LNCaP clone FGC (cell line): Measurements from ENCODE around the gene TANC1.

Source experiments
- DNase-seq: peaks from one replicate; pipeline ENCODE4 v3.0.0-alpha.2; 2011; ENCODE audit warnings: low read depth
- H3K4me3 ChIP-seq: 2 replicates; pipeline ENCODE4 v1.5.1; 2011; ENCODE audit warnings: mild to moderate bottlenecking, low read depth, low read length, control low read depth
- TF ChIP-seq, protein P1 (sequence below): IDR thresholded peaks from 2 replicates; pipeline ENCODE4 v1.5.1; 2012; ENCODE audit warnings: mild to moderate bottlenecking; ENCODE audit not compliant: control insufficient read depth, insufficient read depth; ENCODE audit errors: extremely low read depth

The TANC1 gene

GRCh38 chr2:158975271-158975921 lies 7.0 kb downstream of the TANC1 start:
- no peak for DNase-seq
- H3K4me3 ChIP-seq: no peak overlapping the region
- TF ChIP-seq, protein P1, sequence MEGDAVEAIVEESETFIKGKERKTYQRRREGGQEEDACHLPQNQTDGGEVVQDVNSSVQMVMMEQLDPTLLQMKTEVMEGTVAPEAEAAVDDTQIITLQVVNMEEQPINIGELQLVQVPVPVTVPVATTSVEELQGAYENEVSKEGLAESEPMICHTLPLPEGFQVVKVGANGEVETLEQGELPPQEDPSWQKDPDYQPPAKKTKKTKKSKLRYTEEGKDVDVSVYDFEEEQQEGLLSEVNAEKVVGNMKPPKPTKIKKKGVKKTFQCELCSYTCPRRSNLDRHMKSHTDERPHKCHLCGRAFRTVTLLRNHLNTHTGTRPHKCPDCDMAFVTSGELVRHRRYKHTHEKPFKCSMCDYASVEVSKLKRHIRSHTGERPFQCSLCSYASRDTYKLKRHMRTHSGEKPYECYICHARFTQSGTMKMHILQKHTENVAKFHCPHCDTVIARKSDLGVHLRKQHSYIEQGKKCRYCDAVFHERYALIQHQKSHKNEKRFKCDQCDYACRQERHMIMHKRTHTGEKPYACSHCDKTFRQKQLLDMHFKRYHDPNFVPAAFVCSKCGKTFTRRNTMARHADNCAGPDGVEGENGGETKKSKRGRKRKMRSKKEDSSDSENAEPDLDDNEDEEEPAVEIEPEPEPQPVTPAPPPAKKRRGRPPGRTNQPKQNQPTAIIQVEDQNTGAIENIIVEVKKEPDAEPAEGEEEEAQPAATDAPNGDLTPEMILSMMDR: no peak

GRCh38 chr2:158979772-158980171 lies 11.3 kb downstream of the TANC1 start:
- DNase-seq: no peak
- TF ChIP-seq, protein P1: no peak

DNA sequence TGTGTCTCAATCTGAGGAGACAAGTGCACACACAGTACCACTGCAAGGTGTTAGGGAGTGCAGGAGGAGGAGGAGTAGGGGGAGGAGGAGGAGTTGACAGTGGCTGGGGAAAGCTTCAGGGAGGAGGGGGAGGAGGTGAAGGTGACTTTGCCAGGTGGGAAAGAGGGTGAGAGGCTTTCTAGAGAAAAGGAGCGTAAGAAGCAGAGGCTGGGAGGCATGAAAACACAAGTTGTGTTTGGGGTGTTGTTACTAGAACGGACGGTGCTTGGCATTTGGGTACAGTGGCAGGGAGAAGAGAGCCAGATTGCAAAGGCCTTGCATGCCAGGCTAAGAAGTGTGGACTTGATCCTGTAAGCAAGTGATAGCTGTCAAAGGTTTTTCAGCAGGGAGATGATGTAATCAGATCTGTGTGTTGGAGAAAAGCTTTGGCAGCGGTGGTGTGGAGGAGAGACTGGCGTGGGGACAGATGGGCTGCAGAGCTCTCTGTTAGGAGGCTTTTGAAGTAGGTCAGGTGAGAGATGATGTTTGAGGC lies 16.2 kb downstream of the TANC1 start:
- H3K4me3 ChIP-seq: no peak overlapping the region
- DNase-seq: no peak
- TF ChIP-seq, protein P1: no peak

More at GRCh38 chr2:158979772-158980171, 11.3 kb downstream of the TANC1 start:
- no peak overlapping the region for H3K4me3 ChIP-seq

DNA sequence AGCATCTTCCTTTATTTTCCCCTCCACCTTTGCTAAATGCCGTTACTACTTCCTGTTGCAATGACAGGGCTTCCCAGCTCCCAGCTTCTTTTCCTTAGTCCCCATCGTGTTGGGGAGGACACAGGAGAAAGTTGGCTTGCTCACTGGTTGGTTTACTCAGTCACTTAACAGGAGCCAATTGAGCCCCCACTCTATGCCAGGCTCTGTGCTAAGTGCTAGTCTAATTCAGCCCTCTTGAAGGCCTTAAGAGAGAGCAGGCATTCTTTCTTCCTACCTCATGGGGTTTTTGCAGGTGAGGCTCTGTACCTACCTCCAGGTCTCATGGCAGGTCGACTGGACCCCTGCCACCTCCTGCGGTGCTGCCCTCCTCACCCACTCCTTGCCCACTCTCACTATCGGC lies 20.1 kb downstream of the TANC1 start:
- no peak overlapping the region for H3K4me3 ChIP-seq
- DNase-seq: no peak
- TF ChIP-seq, protein P1: no peak

DNA sequence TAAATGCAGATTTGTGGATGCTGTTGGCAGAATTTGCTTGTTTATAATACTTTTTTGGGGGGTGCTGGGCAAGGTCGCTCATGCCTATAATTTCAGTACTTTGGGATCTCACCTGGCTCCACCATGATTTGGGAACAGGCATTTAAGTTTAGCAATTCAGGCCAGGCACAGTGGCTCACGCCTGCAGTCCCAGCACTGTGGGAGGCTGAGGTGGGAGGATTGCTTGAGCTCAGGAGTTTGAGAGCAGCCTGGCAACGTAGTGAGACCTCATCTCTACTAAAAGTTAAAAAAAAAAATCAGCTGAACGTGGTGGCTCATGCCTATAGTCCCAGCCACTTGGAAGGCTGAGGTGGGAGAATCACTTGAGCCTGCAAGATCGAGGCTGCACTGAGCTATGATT lies 20.7 kb downstream of the TANC1 start:
- DNase-seq: no peak
- no peak overlapping the region for H3K4me3 ChIP-seq
- TF ChIP-seq, protein P1: no peak

GRCh38 chr2:158990397-158991214 lies 22.2 kb downstream of the TANC1 start:
- DNase-seq: no peak
- no peak overlapping the region for H3K4me3 ChIP-seq
- TF ChIP-seq, protein P1: no peak

DNA sequence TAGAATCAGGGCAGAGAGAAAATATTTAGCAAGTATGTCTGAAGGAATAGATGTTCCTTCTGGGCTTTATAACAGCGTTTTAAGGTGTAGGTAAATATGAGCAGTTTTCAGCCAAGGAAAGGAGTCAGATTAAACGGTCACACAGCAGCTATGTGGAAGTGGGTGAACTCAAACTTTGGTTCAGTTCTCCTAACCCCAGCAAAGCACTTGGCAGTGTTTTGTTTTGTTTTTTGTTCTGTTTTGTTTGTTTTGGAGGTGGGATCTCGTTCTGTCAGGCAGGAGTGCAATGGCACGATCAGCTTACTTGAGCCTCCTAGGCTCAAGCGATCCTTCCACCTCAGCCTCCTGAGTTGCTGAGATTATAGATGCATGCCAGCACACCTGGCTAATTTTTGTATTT lies 24.6 kb downstream of the TANC1 start:
- TF ChIP-seq, protein P1: no peak
- peak; percentile 70 for DNase-seq

More for the DNA sequence above, 24.6 kb downstream of the TANC1 start:
- H3K4me3 ChIP-seq: 0 out of 2 replicates have a peak overlapping the region, but pooled peaks have one; percentile 17
